Stimulated activated CD8-positive, alpha-beta memory T cell treated with anti-CD3 and anti-CD28 coated beads, Interleukin-4, amount 100 ng/mL, for 48 hours (primary cell): Measurements from ENCODE around the gene SNUPN.
"Not testable (repeated sequence)": the region's sequence is repeated elsewhere in the genome, so short reads cannot be mapped to it uniquely, and the experiment has no call there.

Experiments
- DNase-seq: peaks from one replicate; pipeline ENCODE4 v3.0.0-alpha.2; 2020

The SNUPN gene

GRCh38 chr15:75653347-75653913 lies 27.9 kb upstream of the SNUPN start:
- DNase-seq, result no peak

- no peak for DNase-seq
These were observed 26.5 kb upstream of the SNUPN start for GRCh38 chr15:75651810-75652543.

DNA sequence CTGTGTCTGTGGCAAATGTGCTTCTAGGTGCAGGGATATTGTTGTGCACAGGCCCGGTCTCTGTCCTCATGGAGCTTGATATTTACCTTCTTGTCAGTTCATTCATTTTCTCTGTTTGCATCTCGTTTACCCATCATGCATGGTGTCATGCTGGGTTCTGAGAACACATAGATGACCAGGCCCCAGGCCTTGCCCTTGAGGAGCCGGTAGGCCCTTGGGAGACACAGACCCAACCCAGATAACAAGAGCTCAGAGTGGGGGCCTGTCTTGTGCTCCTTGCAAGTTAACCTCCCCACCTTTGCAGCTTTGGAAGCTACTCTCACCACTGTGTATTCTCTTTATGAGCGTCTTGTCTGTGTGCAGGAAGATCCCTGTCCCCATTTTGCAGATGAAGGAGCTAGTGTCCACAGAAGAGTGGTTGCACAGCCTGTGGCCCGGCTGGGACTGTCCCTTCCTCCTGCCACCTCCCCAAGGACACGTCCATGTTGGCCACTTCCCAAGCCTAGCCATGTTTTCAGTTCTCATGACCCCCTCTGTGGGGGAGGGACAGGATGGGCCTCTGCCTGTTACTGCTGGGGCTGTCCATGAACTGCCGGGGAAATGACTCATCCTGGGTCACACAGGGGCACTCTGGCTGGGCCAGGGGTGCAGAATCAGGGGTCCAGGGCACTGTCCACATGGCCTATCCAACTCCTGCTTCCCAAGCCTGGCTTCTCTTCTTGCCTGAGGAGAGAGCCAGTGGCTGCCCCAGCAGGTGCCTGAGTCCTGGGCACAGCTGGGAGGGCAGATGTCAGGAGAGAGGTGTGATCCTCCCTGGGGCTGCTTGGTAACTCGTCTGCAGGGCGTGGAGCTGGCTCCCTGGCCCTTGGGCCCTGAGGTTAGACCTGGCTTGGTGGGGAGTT lies 25.6 kb upstream of the SNUPN start:
- no peak for DNase-seq

DNA sequence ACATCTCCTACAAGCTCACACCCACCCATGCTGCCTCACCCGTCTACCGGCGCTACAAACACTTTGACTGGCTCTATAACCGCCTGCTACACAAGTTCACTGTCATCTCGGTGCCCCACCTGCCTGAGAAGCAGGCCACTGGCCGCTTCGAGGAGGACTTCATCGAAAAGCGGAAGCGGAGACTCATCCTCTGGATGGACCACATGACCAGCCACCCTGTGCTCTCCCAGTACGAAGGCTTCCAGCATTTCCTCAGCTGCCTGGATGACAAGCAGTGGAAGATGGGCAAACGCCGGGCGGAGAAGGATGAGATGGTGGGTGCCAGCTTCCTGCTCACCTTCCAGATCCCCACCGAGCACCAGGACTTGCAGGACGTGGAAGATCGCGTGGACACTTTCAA lies 24.3 kb upstream of the SNUPN start:
- no peak for DNase-seq

DNA sequence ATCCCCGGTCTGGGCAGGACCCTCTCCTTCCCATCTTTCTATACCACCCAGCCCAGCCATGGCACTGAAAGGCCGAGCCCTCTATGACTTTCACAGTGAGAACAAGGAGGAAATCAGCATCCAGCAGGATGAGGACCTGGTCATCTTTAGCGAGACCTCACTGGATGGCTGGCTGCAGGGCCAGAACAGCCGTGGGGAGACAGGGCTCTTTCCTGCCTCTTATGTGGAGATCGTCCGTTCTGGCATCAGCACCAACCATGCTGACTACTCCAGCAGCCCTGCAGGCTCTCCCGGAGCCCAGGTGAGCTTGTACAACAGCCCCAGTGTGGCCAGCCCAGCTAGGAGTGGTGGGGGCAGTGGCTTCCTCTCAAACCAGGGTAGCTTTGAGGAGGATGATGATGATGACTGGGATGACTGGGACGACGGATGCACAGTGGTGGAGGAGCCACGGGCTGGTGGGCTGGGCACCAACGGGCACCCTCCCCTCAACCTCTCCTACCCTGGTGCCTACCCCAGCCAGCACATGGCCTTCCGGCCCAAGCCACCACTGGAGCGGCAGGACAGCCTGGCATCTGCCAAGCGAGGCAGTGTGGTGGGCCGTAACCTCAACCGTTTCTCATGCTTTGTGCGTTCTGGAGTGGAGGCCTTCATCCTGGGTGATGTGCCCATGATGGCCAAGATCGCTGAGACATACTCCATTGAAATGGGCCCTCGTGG lies 23.7 kb upstream of the SNUPN start:
- DNase-seq, result no peak

DNA sequence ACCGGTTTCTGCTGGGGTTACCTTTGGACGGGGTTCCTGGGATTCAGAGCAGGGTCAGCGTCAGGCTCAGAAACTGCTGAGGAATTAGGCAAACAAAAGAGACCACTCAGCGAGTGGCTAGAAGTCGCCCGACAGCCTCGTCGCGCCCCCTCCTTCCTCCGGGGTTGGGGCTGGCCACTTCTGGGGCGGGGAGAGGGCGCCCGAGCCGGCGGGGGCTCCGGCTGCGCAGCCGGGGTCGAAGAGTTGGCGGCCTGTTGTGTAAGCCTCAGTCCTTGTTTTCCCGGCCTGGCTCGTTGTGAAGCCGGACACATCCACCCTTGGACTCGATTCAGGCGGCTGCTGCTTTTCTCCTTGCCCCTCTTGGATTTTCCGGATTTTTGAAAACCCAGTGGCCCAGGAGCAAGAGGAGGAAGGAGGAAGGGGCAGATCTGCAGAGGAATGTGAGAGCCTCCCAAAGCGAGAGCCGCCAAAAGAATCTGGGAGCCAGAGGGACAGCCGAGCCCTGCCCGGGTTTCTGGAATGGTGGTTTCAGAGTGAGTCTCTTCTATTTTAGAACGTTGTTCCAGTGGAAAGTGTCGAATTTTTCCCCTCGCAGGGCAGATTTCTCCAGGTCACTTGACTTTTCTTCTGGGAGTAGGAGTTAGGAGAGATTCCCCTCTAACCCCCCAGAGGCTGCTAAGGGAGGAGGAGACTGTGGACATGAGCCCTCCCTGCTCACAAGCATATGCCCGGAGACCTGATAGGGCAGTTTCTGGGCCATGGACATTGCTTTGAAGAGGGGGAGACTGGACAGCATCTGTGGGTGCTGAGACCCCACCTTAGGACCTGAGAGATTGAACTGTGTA lies 22.9 kb upstream of the SNUPN start:
- DNase-seq, result no peak

DNA sequence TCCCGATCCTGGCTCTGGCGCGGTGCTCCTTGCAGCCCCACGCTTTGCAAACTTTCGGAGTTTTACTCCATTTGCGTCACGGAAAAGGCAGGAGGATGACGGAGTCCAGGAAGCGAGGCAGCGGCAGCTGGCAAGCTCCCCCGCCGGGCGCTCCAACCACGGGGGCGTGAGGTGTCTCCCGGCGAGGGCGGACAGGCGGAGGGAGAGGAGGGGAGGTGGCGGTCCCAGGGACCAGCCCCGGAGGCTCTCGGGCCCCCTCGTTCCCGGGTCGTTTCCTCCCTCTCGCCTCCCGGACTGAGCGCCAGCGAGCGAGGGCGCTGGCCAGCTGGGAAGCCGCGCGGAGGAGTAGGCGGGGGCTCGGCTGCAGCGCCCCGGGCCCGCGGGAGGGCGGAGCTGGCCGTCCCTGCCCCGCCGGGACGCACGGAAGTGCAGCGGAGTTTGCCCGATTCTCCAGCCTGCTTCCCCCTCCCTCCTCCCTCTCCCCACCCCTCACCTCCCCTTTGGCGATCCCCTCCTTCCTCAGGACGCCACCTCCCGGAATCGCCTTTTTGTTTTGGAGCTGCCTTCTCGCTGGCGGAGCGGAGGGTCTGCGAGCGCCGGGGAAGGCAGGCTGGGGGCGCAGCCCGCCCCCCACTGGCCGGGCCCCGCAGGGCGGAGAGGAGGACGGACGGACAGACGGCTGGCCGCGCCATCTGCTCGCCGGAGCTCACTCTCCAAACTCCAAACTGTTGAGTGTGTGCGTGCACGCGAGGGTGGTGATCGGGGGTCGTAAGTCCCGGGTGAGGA lies 22.0 kb upstream of the SNUPN start, which contains the start of gene SNX33:
SNX33 (plus strand) TSS at position 543 of the 786 bp plus-strand sequence. CDS start 1,191 bp downstream, outside the sequence.
- DNase-seq, result peak; percentile 74

DNA sequence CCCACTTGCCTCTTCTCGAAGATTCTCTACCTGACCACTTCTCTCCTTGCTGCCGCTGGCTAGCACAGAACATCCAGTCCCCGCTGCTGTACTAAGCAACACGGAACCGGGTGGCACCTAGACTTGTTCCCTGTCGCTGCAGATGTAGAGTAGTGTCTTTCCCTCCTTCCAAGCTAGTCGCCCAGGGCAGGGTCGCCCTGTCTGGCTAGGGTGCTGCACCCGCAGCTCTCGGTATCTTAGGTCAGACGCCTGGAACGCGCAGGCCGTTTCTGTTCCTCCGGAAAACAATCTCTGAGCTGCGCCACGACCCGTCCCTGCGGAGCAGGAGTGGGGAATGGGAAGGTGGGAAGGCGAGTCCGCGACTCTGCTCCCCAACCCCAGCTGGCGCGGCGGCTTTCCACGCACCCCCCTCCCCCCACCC lies 21.4 kb upstream of the SNUPN start:
- peak; percentile 40 for DNase-seq

GRCh38 chr15:75646112-75646943 lies 20.8 kb upstream of the SNUPN start:
- no peak for DNase-seq

GRCh38 chr15:75644376-75644775 lies 18.9 kb upstream of the SNUPN start:
- no peak for DNase-seq

DNA sequence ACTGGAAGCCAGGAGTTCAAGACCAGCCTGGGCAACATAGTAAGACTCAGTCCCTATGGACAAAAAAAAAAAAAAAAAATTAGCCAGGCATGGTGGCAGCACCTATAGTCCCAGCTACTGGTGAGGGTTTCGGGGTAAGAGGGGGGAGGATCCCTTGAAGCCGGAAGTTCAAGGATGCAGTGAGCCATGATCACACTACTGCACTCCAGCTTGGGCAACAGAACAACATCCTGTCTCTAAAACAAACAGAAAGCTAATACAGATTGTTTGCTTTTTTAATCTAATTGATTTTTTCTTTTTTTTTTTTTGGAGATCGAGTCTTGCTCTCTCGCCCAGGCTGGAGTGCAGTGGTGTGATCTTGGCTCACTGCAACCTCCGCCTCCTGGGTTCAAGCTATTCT lies 16.1 kb upstream of the SNUPN start:
- DNase-seq, result no peak

DNA sequence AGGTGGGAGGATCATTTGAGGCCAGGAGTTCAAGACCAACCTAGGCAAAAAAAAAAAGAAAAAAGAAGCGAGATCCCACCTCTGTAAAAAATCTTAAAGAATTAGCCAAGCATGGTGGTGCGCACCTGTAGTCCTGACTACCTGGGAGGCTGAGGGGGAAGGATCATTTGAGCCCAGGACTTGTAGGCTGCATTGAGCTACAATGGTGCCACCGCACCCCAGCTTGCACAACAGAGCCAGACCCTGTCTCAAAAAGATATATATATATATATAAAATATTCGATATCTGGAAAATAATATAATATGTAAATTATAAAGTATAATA lies 15.6 kb upstream of the SNUPN start:
- no peak for DNase-seq

GRCh38 chr15:75640483-75641178 lies 15.1 kb upstream of the SNUPN start:
- peak; percentile 61 for DNase-seq

- DNase-seq, result peak; percentile 94
These were observed 14.4 kb upstream of the SNUPN start, which contains the start of gene IMP3 for GRCh38 chr15:75639709-75640482. Gene IMP3, minus strand, starts transcription at chr15:75640224. Its CDS starts 56 bp downstream, at chr15:75640168.

DNA sequence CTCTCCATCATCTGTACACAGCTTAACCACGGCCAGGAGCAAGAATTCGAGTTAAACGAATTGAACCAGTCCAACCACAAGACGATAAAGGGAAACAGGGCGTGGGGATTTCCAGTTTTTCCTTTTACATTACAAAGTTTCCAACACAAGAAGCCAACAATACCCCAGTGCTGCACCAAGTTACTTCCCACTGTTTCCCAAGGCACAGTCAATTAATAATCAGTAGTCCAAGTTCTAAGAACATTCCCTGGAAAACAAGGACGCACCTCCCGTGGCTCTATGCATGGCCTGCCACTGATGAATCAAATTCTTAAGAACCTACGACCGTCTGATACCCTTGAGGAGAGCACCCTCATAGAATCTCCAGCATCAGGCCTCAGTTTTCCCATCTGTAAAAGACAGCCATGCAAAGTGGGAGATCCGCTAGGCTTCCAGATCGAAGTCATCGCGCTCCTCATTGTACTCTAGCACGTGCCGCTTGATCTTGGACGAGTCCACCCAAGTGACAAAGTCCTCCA lies 13.7 kb upstream of the SNUPN start:
- DNase-seq, result no peak

DNA sequence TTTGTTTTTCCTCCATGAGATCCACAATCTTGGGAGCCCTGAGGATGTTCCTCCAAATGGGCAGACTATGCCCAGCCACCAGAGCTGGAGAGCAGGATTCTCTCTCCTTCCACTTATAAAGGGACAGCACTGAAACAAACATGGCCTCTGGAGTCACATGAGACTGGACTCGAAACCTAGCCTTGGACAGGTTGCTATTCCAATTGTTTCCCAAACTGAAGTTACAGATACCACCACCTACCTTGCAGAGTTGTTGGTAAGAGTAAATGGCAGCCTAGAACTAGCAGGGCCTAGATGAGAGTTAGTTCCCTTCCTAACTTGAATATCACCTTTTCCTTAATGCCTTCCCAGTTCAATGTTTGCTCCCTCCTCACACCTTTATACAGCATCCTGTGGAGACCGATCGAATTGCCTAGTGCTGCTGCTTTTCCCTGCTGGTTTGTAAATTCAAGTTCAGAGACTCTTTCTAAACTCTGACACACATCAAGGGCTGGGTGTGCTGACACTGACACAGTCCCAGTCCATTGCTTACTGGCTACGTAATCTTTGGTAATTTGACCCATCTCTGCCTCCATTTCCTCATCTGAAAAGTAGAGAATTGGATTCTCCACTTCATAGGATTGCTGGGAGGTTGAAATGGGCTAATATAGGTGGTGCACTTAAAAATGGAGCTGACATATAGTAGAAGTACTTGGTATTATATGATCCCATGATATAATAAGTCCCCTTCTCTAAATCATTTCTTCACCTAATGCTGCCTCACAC lies 11.9 kb upstream of the SNUPN start:
- no peak for DNase-seq

DNA sequence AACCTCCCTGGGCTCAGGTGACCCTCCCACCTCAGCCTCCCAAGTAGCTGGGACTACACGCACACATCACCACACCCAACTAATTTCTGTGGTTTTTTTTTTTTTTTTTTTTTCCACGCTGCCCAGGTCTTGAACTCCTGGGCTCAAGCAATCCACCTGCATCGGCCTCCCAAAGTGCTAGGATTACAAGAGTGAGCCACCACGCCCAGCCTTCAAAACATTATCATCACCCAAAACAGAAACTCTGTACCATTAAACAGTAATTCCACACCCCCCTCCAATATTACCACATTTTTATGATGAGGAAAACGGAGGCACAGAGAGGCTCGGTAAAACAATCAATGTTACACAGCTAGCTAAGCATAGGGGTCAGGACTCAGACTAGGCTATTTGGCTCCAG lies 10.5 kb upstream of the SNUPN start:
- no peak for DNase-seq

DNA sequence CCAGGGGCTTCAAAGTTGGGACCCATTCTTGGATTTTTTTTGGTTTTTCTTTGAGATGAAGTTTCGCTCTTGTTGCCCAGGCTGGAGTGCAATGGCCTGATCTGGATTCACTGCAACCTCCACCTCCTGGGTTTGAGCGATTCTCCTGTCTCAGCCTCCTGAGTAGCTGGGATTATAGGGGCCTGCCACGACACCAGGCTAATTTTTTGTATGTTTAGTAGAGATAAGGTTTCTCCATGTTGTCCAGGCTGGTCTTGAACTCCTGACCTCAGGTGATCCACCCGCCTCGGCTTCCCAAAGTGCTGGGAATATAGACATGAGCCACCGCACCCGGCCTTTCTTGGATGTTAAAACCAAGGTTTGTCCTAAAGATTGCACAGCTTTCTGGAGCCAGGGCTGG lies 8.4 kb upstream of the SNUPN start:
- not testable (repeated sequence) for DNase-seq
